H1 (cell line): ENCODE results near the gene PLAAT2. TPM values are rescaled to one million over a fixed set of nuclear protein-coding genes. Genes with fewer than 3 reads are reported as not detected.

Experiments used
- TAF7 ChIP-seq: optimal IDR thresholded peaks from 2 replicates; pipeline ENCODE3; 2011; ENCODE audit warnings: low read depth, mild to moderate bottlenecking, inconsistent platforms, low read length, moderate library complexity, borderline replicate concordance
- polyA plus RNA-seq, 7 experiments: library from polyadenylated mRNA; depleted of rRNA in 3 of 7; stranded (reverse) in 5 of 7; unstranded in 2 of 7; fragments of >200 nt in 5 of 7; fragments of 200-250 nt in 2 of 7; gene quantifications; 1 replicate in 5 of 7; 2 replicates in 1 of 7; 4 replicates in 1 of 7; pipeline versions ENCODE4 v1.2.1 to v1.2.3, GENCODE V29; 2011 to 2013; ENCODE audit warnings: missing spikeins in 2 of 7, mixed read lengths in 2 of 7
- total RNA-seq: library from RNA; stranded (reverse); fragmentation: NEBNext Ultra II Directional; extraction: Animal tissue kit (Norgen Biotek cat#: 25700); gene quantifications from 2 replicates; pipeline ENCODE4 v1.2.1, GENCODE V29; 2021
- TF ChIP-seq, protein P1 (sequence below): fragments of 300-600 bp; sonication (generic); IDR thresholded peaks from 2 replicates; pipeline ENCODE4 v1.7.1; 2012; ENCODE audit warnings: low read length, moderate library complexity, mild to moderate bottlenecking, inconsistent platforms; ENCODE audit not compliant: insufficient replicate concordance

PLAAT2 gene
- total and polyA plus RNA-seq, 2 of the 8 experiments (the other 6 are each of a cell fraction or from before 2014, with no cell fraction given) = 0.39 TPM; not detected in 1

DNA sequence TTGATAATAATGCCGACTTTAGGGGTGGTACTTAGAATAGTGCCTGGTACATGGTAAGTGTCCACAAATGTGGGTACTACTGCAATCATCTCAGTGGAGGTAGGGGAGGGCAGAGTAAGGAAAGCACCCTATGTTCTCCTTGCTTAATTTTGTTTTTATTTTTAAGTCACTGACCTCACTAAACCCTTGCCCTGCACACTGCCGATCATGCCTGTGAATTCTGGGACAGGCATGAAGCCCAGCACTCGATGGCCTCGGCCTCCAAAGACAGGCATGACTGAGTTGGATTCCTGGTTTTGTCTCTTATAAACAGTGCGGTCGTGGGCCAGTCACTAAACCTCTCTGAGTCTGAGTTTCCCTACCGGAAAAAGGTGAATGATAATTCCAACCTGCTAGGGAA lies 50.4 kb downstream of the PLAAT2 start (continued):
- TF ChIP-seq, protein P1, sequence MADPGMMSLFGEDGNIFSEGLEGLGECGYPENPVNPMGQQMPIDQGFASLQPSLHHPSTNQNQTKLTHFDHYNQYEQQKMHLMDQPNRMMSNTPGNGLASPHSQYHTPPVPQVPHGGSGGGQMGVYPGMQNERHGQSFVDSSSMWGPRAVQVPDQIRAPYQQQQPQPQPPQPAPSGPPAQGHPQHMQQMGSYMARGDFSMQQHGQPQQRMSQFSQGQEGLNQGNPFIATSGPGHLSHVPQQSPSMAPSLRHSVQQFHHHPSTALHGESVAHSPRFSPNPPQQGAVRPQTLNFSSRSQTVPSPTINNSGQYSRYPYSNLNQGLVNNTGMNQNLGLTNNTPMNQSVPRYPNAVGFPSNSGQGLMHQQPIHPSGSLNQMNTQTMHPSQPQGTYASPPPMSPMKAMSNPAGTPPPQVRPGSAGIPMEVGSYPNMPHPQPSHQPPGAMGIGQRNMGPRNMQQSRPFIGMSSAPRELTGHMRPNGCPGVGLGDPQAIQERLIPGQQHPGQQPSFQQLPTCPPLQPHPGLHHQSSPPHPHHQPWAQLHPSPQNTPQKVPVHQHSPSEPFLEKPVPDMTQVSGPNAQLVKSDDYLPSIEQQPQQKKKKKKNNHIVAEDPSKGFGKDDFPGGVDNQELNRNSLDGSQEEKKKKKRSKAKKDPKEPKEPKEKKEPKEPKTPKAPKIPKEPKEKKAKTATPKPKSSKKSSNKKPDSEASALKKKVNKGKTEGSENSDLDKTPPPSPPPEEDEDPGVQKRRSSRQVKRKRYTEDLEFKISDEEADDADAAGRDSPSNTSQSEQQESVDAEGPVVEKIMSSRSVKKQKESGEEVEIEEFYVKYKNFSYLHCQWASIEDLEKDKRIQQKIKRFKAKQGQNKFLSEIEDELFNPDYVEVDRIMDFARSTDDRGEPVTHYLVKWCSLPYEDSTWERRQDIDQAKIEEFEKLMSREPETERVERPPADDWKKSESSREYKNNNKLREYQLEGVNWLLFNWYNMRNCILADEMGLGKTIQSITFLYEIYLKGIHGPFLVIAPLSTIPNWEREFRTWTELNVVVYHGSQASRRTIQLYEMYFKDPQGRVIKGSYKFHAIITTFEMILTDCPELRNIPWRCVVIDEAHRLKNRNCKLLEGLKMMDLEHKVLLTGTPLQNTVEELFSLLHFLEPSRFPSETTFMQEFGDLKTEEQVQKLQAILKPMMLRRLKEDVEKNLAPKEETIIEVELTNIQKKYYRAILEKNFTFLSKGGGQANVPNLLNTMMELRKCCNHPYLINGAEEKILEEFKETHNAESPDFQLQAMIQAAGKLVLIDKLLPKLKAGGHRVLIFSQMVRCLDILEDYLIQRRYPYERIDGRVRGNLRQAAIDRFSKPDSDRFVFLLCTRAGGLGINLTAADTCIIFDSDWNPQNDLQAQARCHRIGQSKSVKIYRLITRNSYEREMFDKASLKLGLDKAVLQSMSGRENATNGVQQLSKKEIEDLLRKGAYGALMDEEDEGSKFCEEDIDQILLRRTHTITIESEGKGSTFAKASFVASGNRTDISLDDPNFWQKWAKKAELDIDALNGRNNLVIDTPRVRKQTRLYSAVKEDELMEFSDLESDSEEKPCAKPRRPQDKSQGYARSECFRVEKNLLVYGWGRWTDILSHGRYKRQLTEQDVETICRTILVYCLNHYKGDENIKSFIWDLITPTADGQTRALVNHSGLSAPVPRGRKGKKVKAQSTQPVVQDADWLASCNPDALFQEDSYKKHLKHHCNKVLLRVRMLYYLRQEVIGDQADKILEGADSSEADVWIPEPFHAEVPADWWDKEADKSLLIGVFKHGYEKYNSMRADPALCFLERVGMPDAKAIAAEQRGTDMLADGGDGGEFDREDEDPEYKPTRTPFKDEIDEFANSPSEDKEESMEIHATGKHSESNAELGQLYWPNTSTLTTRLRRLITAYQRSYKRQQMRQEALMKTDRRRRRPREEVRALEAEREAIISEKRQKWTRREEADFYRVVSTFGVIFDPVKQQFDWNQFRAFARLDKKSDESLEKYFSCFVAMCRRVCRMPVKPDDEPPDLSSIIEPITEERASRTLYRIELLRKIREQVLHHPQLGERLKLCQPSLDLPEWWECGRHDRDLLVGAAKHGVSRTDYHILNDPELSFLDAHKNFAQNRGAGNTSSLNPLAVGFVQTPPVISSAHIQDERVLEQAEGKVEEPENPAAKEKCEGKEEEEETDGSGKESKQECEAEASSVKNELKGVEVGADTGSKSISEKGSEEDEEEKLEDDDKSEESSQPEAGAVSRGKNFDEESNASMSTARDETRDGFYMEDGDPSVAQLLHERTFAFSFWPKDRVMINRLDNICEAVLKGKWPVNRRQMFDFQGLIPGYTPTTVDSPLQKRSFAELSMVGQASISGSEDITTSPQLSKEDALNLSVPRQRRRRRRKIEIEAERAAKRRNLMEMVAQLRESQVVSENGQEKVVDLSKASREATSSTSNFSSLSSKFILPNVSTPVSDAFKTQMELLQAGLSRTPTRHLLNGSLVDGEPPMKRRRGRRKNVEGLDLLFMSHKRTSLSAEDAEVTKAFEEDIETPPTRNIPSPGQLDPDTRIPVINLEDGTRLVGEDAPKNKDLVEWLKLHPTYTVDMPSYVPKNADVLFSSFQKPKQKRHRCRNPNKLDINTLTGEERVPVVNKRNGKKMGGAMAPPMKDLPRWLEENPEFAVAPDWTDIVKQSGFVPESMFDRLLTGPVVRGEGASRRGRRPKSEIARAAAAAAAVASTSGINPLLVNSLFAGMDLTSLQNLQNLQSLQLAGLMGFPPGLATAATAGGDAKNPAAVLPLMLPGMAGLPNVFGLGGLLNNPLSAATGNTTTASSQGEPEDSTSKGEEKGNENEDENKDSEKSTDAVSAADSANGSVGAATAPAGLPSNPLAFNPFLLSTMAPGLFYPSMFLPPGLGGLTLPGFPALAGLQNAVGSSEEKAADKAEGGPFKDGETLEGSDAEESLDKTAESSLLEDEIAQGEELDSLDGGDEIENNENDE = no peak
- no peak for TF ChIP-seq TAF7
